H9 (cell line): ENCODE results near the gene SFXN1. TPM values are rescaled to one million over a fixed set of nuclear protein-coding genes. Genes with fewer than 3 reads are reported as not detected.

Source experiments
- DNase-seq: peaks from one replicate; pipeline ENCODE4 v3.0.0-alpha.2; 2017
- H2AFZ ChIP-seq: one replicate; pipeline ENCODE4 v1.6.1; 2013; ENCODE audit warnings: mild to moderate bottlenecking, low read length, control low read depth, moderate library complexity
- H2AK5ac ChIP-seq: 2 replicates; pipeline ENCODE4 v1.6.1; 2013; ENCODE audit warnings: low read length, control low read depth, mixed read lengths; ENCODE audit not compliant: insufficient read length
- H2BK120ac ChIP-seq: one replicate; pipeline ENCODE4 v1.6.1; 2013; ENCODE audit warnings: low read depth, mild to moderate bottlenecking, low read length, control low read depth, inconsistent platforms; ENCODE audit not compliant: poor library complexity, severe bottlenecking
- H2BK12ac ChIP-seq: 2 replicates; pipeline ENCODE4 v1.6.1; 2013; ENCODE audit warnings: low read length, control low read depth, mixed read lengths, low read depth; ENCODE audit not compliant: insufficient read length
- H2BK15ac ChIP-seq: 2 replicates; pipeline ENCODE4 v1.6.1; 2013; ENCODE audit warnings: low read depth, low read length, control low read depth
- H2BK20ac ChIP-seq: one replicate; pipeline ENCODE4 v1.6.1; 2013; ENCODE audit warnings: low read depth, mild to moderate bottlenecking, low read length, control low read depth, inconsistent platforms; ENCODE audit not compliant: poor library complexity, severe bottlenecking
- H2BK5ac ChIP-seq: 2 replicates; pipeline ENCODE4 v1.6.1; 2013; ENCODE audit warnings: low read length, control low read depth, mixed read lengths; ENCODE audit not compliant: insufficient read length
- H3K14ac ChIP-seq: 2 replicates; pipeline ENCODE4 v1.6.1; 2013; ENCODE audit warnings: low read length, control low read depth; ENCODE audit not compliant: insufficient read depth
- H3K18ac ChIP-seq: 2 replicates; pipeline ENCODE4 v1.6.1; 2013; ENCODE audit warnings: low read depth, mild to moderate bottlenecking, mixed read lengths, low read length, control low read depth; ENCODE audit not compliant: insufficient read length
- H3K23ac ChIP-seq: 2 replicates; pipeline ENCODE4 v1.6.1; 2013; ENCODE audit warnings: low read length, control low read depth, mixed read lengths, low read depth; ENCODE audit not compliant: insufficient read length
- H3K23me2 ChIP-seq: 2 replicates; pipeline ENCODE4 v1.6.1; 2013; ENCODE audit warnings: low read depth, mild to moderate bottlenecking, mixed read lengths, low read length, control low read depth; ENCODE audit not compliant: insufficient read length, poor library complexity, severe bottlenecking
- H3K27ac ChIP-seq: 2 replicates; pipeline ENCODE4 v1.5.1; 2013; ENCODE audit warnings: low read length, control low read depth, mixed read lengths, low read depth; ENCODE audit not compliant: insufficient read length
- H3K27me3 ChIP-seq: 2 replicates; pipeline ENCODE4 v1.6.1; 2013; ENCODE audit warnings: low read length, control low read depth, inconsistent platforms; ENCODE audit not compliant: insufficient read depth
- H3K4ac ChIP-seq: 2 replicates; pipeline ENCODE4 v1.6.1; 2013; ENCODE audit warnings: low read depth, mild to moderate bottlenecking, control low read depth, inconsistent platforms, low read length, moderate library complexity
- H3K4me1 ChIP-seq: 2 replicates; pipeline ENCODE4 v1.6.1; 2013; ENCODE audit warnings: low read length, control low read depth, inconsistent platforms; ENCODE audit not compliant: insufficient read depth
- H3K4me2 ChIP-seq: 2 replicates; pipeline ENCODE4 v1.6.1; 2013; ENCODE audit warnings: low read length, control low read depth, mixed read lengths; ENCODE audit not compliant: insufficient read length, insufficient read depth
- H3K56ac ChIP-seq: 2 replicates; pipeline ENCODE4 v1.6.1; 2013; ENCODE audit warnings: low read depth, mild to moderate bottlenecking, mixed read lengths, low read length, control low read depth; ENCODE audit not compliant: insufficient read length
- H3K79me1 ChIP-seq: 2 replicates; pipeline ENCODE4 v1.6.1; 2013; ENCODE audit warnings: low read depth, mild to moderate bottlenecking, moderate library complexity, low read length, control low read depth, inconsistent platforms; ENCODE audit not compliant: insufficient read depth, poor library complexity, severe bottlenecking
- H3K79me2 ChIP-seq: 2 replicates; pipeline ENCODE4 v1.6.1; 2013; ENCODE audit warnings: low read length, control low read depth, inconsistent platforms; ENCODE audit not compliant: insufficient read depth
- H3K9ac ChIP-seq: 2 replicates; pipeline ENCODE4 v1.6.1; 2013; ENCODE audit warnings: low read length, control low read depth, mixed read lengths; ENCODE audit not compliant: insufficient read length; ENCODE audit errors: extremely low read depth
- H3K9me3 ChIP-seq: one replicate; pipeline ENCODE4 v1.6.1; 2013; ENCODE audit warnings: low read depth, low read length, inconsistent platforms; ENCODE audit not compliant: control insufficient read depth
- H3T11ph ChIP-seq: one replicate; pipeline ENCODE4 v1.6.1; 2013; ENCODE audit warnings: mild to moderate bottlenecking, low read length, control low read depth, inconsistent platforms
- H4K20me1 ChIP-seq: one replicate; pipeline ENCODE4 v1.6.1; 2013; ENCODE audit not compliant: control insufficient read depth, insufficient read length, insufficient read depth
- H4K5ac ChIP-seq: 2 replicates; pipeline ENCODE4 v1.6.1; 2013; ENCODE audit warnings: low read depth, mild to moderate bottlenecking, mixed read lengths, low read length, control low read depth; ENCODE audit not compliant: insufficient read length
- H4K8ac ChIP-seq: replicated peaks from 2 replicates; pipeline ENCODE4 v1.6.1; 2013; ENCODE audit warnings: low read length, control low read depth, mixed read lengths, low read depth; ENCODE audit not compliant: insufficient read length
- H4K91ac ChIP-seq: 2 replicates; pipeline ENCODE4 v1.6.1; 2013; ENCODE audit warnings: low read depth, mild to moderate bottlenecking, moderate library complexity, mixed read lengths, low read length, control low read depth; ENCODE audit not compliant: insufficient read length
- H3K27ac Mint-ChIP-seq, 3 experiments: 2 replicates in 2 of 3; 3 replicates in 1 of 3; pipeline ENCODE4 v1.8.0; 2020 to 2021; ENCODE audit warnings: mixed read lengths in 3 of 3, mild to moderate bottlenecking in 1 of 3, moderate library complexity in 1 of 3
- H3K27me3 Mint-ChIP-seq: 2 replicates; pipeline ENCODE4 v1.8.0; 2021; ENCODE audit warnings: low read depth, mild to moderate bottlenecking, moderate library complexity, mixed read lengths
- H3K36me3 Mint-ChIP-seq, 3 experiments: 2 replicates in 2 of 3; 3 replicates in 1 of 3; pipeline ENCODE4 v1.8.0; 2020 to 2021; ENCODE audit warnings: low read depth in 3 of 3, mixed read lengths in 3 of 3; ENCODE audit not compliant: insufficient read depth in 1 of 3
- H3K4me1 Mint-ChIP-seq, 2 experiments: 2 replicates each; pipeline ENCODE4 v1.8.0; 2020; ENCODE audit warnings: mixed read lengths in 2 of 2
- H3K4me3 Mint-ChIP-seq, 2 experiments: 2 replicates in 1 of 2; 3 replicates in 1 of 2; pipeline ENCODE4 v1.8.0; 2020 to 2021; ENCODE audit warnings: mild to moderate bottlenecking in 2 of 2, mixed read lengths in 2 of 2, moderate library complexity in 1 of 2
- H3K9me3 Mint-ChIP-seq, 2 experiments: 2 replicates in 1 of 2; 3 replicates in 1 of 2; pipeline ENCODE4 v1.8.0; 2020; ENCODE audit warnings: mild to moderate bottlenecking in 2 of 2, mixed read lengths in 2 of 2, moderate library complexity in 1 of 2
- CTCF ChIP-seq: fragments of 200-600 bp; sonication (generic); conservative IDR thresholded peaks from 3 replicates; pipeline ENCODE4 v1.8.0; 2021; ENCODE audit warnings: antibody characterized with exemption, mild to moderate bottlenecking
- WGBS: extraction: QIAGEN DNeasy Blood & Tissue Kit; methylation state at CpG from one replicate; pipeline ENCODE4 v1.1.7; 2013; ENCODE audit warnings: missing lambda C conversion rate, low lambda C conversion rate, mixed read lengths; ENCODE audit not compliant: insufficient read length; ENCODE audit errors: extremely low coverage; 5-methylcytosine and 5-hydroxymethylcytosine counted together
- total RNA-seq: library from RNA; stranded (reverse); gene quantifications from 2 replicates; pipeline ENCODE4 v1.2.1, GENCODE V29; 2021

The SFXN1 gene
- total RNA-seq, 1 experiment from 2014 or later = 99.2 TPM

- no peak overlapping the region for H2AK5ac ChIP-seq
- H4K5ac ChIP-seq = no peak overlapping the region
- WGBS = no CpG with 5 or more reads among the region's 4 CpGs
- no peak overlapping the region for H3K4ac ChIP-seq
- no peaks in the 10 kb centered on the region for H3K23me2 ChIP-seq
- H3K27ac ChIP-seq = no peak overlapping the region
- no peaks in the 10 kb centered on the region for H3K79me2 ChIP-seq
- H2AFZ ChIP-seq = no peak overlapping the region
- peaks cover 43 to 83% (median 80%) of the 10 kb centered on the region in 3 experiments for H3K36me3 Mint-ChIP-seq
- no peaks in the 10 kb centered on the region for H3K27me3 Mint-ChIP-seq
- no peak overlapping the region for H2BK15ac ChIP-seq
- H2BK20ac ChIP-seq = no peak overlapping the region
- H3K4me2 ChIP-seq = no peak overlapping the region
- H3K56ac ChIP-seq = no peak overlapping the region
- no peaks in the 10 kb centered on the region for H4K20me1 ChIP-seq
- H3T11ph ChIP-seq = no peak overlapping the region
- no peak overlapping the region for H2BK120ac ChIP-seq
- H4K91ac ChIP-seq = no peak overlapping the region
- no peaks in the 10 kb centered on the region for H3K4me1 Mint-ChIP-seq
- no peak overlapping the region for H3K9ac ChIP-seq
- no peak overlapping the region for H3K4me3 Mint-ChIP-seq
- H2BK12ac ChIP-seq = no peak overlapping the region
- H3K18ac ChIP-seq = no peak overlapping the region
- H3K79me1 ChIP-seq = no peaks in the 10 kb centered on the region
- no peaks in the 10 kb centered on the region for H3K9me3 Mint-ChIP-seq
- no peak for DNase-seq
- H4K8ac ChIP-seq = no peak overlapping the region
- no peaks in the 10 kb centered on the region for H3K27me3 ChIP-seq
- no peak overlapping the region for H3K14ac ChIP-seq
- H3K23ac ChIP-seq = no peak overlapping the region
- no peaks in the 10 kb centered on the region for H3K4me1 ChIP-seq
- TF ChIP-seq CTCF = no peak
- H3K27ac Mint-ChIP-seq = no peak overlapping the region
- no peak overlapping the region for H2BK5ac ChIP-seq
- H3K9me3 ChIP-seq = no peaks in the 10 kb centered on the region
These were observed 43.0 kb downstream of the SFXN1 start for GRCh38 chr5:175521313-175521833.
